ENCODE measurements around the gene IRS1. TPM values are rescaled to one million over a fixed set of nuclear protein-coding genes. Genes with fewer than 3 reads are reported as not detected.
A peak's percentile ranks its signal among the peaks of the same experiment; 100 is the strongest.

Gene IRS1
- polyA plus RNA-seq, 5 donors, result 30.0 to 40.5 (median 33.3) TPM

DNA sequence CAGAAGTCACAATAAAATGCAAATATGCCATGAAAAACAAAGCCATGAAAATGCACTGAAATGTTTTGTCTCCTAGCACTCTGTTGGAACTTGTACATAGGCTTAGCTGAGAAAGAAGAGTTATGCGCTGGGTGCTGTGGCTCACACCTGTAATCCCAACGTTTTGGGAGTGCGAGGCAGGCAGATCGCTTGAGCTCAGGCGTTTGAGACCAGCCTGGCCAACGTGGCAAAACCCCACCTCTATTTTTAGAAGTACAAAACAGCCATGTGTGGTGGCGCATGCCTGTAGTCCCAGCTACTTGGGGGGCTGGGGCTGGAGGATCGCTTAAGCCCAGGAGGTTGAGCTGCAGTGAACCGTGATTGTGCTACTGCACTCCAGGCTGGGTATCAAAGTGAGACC, 39.9 kb downstream of the IRS1 start:
- DNase-seq, result no peak

DNA sequence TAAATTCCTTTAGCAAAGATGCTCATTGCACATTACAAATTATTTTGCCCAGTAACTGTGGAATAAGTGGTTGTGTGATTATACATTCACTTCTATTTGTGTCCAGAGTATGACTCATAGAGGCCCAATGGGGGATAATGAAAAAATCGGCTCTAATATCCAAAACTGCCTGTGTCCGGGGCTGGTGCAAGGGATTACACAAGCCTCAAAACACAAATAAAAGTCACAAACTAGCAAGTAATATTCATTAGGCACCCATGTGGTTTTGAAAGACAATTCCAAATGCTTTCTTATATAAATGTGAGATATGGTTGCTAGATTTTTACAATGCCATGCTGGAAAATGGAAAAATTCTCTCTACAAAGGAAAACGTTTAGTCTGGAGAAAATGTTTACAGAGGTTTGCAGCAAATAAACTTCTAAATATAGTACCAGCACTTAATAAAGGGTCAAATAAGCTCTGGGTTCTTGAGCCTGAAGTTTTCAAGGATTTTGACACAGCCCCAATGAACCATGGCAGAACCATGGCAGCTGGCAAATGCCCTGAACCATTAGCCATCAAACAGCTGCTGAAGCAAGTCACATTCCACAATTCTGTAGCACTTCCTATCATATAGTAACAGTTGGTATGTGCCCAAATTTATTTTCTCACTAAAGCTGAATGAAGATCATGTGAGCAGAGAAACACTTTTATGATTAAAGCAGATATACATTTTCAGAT, 40.5 kb downstream of the IRS1 start:
- peak in 1 of 2 donors; percentile 47 for DNase-seq

GRCh38 chr2:226756131-226756530, 43.5 kb downstream of the IRS1 start:
- DNase-seq, result no peak

DNA sequence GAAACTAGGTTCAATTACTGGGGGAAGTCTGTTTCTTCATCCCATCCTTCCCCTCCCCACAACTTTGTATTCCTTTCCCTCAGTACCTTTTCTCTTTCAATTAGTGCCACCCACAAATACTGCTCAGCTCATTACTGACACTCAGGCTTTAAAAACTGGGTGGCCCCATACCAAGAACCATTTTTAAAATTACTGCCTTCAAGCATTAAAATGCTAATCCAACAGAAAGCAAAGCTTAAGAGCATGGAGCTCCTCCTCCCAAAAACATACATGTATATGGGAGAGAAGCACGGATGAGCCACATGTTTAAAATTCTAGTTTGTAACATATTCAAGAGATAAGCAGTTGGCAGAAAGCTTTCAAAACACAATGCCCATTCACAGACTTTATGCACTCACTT, 44.0 kb downstream of the IRS1 start:
- no peak for DNase-seq

GRCh38 chr2:226754821-226755604, 44.6 kb downstream of the IRS1 start:
- peak; percentile 58 to 68 for DNase-seq

DNA sequence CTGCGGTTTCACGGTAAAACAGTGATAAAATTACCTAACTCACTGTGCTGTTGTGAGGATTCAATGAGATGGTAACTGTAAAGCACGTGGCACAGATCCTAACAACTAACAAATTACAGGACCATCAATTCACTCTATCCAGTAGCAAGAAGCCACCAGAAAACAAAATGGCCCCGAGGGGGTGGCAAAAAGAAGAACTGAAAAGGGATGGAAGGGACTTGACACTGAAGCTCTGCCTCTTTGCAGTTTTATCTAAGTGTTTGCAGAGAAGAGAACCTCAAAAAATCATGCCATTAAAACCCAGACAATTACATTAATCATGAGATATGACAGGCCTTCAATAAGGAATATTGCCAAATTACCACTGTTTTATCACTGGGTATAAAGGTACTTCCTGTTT, 46.7 kb downstream of the IRS1 start:
- no peak for DNase-seq

GRCh38 chr2:226747288-226747687, 52.3 kb downstream of the IRS1 start:
- no peak for DNase-seq

- DNase-seq, result no peak
Measured at GRCh38 chr2:226746196-226746800, 53.3 kb downstream of the IRS1 start.

GRCh38 chr2:226743915-226744314, 55.7 kb downstream of the IRS1 start:
- no peak for DNase-seq

DNA sequence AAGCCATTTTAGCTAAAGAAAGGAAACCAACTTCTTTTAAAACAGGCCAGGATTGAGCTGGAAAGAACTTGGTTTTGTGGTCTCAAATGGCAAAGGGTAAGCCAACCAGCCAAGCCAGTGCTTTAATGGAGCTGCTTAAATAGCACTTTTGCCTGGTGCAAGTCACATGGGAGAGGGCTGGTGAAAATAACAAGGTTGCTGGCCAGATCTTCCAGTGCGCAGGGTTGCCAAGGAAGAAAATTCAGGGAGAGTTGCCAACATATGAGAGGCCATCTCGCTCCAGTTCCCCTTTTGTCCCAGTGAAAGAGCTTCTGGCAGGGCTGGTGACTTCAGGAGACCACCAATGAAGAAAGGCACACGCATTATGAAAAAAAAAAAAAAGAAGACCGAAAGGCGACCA, 57.3 kb downstream of the IRS1 start:
- peak in 1 of 2 donors; percentile 30 for DNase-seq

DNA sequence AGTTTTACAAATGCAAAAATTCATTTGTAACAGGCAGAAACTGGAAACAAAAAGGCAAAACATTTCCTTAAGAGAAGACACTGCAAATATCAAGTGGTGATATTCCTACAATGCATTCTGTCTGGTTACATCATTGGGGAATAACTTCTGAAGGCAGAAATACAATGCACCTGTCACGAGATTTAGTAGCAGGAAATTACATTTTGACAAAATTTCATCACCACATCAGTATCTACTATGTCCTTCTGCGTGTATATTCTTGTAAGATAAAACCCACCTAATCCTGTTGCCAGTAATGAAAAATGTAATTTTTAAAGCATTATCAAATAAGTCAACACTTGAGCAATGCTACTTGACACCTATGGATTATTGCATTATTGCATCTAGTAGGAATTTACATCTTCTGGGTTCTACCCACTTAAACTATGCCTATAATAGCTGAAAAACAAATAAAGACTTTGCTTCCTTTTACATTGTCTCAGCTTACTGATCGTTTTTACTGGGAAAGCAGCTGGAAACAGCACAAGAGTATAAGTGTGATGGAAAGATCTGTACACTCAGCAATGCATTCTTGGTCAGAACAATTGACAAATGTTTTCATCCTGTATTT, 59.5 kb downstream of the IRS1 start:
- DNase-seq, result no peak

DNA sequence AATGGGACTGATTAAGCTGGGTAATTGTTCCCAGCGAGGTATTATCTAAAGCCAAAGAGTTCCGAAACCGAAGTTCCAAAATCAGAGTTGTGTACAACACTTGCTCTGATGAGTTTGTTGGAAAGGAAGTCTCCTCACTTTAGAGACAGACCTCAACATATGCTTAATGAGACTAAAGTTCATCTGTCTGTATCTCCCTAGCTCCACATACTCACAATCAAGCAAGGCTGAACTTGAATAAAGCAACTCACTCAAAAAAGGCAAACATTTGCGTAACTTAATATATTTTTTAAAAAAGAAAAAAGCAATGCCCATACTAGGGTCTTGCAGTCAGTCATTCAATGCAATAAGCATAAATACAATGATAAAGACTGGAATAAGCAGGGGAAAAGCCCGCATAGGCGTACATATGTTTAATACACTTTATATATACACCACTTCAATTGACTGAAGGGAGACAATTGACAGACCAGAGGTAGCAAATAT, 60.0 kb downstream of the IRS1 start:
- no peak for DNase-seq

- no peak for DNase-seq
Measured at GRCh38 chr2:226738821-226739544, 60.6 kb downstream of the IRS1 start.

DNA sequence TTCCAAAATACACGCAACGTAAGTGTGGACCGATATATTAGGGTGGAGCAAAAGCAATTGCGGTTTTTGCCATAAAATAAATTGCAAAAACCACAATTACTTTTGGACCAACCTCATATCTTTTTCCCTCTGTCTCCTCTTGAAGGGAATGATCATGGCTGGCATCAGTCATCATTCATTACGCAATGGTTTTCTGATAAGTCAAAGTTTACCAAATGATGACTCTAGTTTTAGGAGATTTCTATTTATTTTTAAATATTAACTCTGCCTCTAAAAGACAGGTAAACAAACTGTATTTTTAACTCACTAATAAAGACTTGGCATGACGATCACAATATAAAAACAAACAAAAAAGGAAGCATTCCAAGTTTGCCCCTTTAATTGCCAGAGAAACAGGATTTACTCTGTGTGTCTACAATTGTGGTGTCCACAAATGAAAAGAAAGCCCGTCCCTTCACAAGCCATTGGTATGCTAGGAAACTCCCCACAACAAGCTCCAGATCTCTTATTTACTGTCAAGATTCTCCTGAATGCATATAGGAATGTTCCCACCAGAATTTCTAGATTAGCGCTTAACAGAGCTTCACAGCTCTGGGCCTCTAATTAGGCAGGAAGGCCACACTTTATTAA, 61.3 kb downstream of the IRS1 start:
- no peak for DNase-seq

DNA sequence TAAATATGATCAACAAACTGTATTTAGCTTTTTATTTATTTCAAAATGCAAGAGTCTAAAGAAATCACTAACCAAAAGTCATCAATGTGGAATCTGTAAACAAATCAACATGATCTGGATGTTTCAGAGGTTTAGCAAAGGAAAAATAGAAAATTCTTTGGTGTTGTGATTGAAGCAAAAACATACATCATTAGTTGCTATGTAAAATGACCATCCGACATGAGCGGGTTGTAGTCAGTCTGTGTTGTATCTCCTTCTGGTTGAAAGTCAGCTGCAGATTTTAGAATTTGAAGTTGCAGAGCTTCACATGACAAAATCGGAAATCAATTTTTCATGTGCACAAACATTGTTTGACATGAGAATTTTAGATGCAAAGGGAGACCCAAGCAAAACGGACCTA, 63.2 kb downstream of the IRS1 start:
- no peak for DNase-seq

- no peak for DNase-seq
Measured at GRCh38 chr2:226733927-226734564, 65.6 kb downstream of the IRS1 start.

GRCh38 chr2:226733189-226733858, 66.3 kb downstream of the IRS1 start:
- no peak for DNase-seq

GRCh38 chr2:226732478-226733188, 67.0 kb downstream of the IRS1 start:
- DNase-seq, result no peak

DNA sequence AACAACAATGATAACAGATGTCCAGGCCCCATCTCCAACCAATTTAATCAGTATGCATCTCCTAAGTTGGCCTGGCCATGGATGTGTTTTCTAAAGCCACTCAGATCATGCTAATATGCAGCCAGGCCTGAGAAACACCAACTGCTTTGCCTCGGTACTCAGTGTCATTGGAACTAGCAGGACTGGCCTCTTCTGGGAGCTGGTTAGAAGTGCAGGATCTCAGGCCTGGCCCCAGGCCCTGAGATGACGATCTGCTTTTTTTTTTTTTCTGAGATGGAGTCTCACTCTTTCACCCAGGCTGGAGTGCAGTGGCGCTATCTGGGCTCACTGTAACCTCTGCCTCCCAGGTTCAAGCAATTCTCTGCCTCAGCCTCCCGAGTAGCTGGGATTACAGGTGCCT, 69.1 kb downstream of the IRS1 start:
- DNase-seq, result no peak

All from right lung (tissue), 5 donors.